Activated CD4-positive, alpha-beta memory T cell treated with anti-CD3 and anti-CD28 coated beads for 36 hours (primary cell): ENCODE data around the gene TMEM120B. TPM values are rescaled to one million over a fixed set of nuclear protein-coding genes. Genes with fewer than 3 reads are reported as not detected.
"Not testable (repeated sequence)": the region's sequence is repeated elsewhere in the genome, so short reads cannot be mapped to it uniquely, and the experiment has no call there.

ENCODE experiments used
- CTCF ChIA-PET: fragments of 350-600 bp; sonication (Branson Sonifier 250); formaldehyde crosslinking; loops from one replicate; lab custom pipeline; 2021; ENCODE audit warnings: antibody characterized with exemption, inconsistent platforms; lab: Charles Lee
- POLR2A ChIA-PET: fragments of 350-600 bp; sonication (Branson Sonifier 250); formaldehyde crosslinking; loops from one replicate; lab custom pipeline; 2021; ENCODE audit warnings: antibody characterized with exemption; lab: Charles Lee
- DNase-seq: peaks from one replicate; pipeline ENCODE4 v3.0.0-alpha.2; 2020
- H3K27ac Mint-ChIP-seq: one replicate; pipeline ENCODE4 v1.8.0; 2021; ENCODE audit warnings: mixed read lengths
- H3K27me3 Mint-ChIP-seq: one replicate; pipeline ENCODE4 v1.8.0; 2021; ENCODE audit warnings: mixed read lengths
- H3K36me3 Mint-ChIP-seq: one replicate; pipeline ENCODE4 v1.8.0; 2021; ENCODE audit warnings: mixed read lengths
- H3K4me1 Mint-ChIP-seq: one replicate; pipeline ENCODE4 v1.8.0; 2021; ENCODE audit warnings: low read depth, mixed read lengths
- H3K4me3 Mint-ChIP-seq: one replicate; pipeline ENCODE4 v1.8.0; 2021; ENCODE audit warnings: mild to moderate bottlenecking, mixed read lengths
- H3K9me3 Mint-ChIP-seq: one replicate; pipeline ENCODE4 v1.8.0; 2021; ENCODE audit warnings: mixed read lengths
- intact Hi-C: fragments of 100-400 bp; cut with micrococcal nuclease; formaldehyde crosslinking; loops from one replicate; pipeline ENCODE4 v1.15.1; 2023
- total RNA-seq, 2 experiments: library from RNA; stranded (reverse); gene quantifications; one replicate each; pipeline ENCODE4 v1.2.3, GENCODE V29; 2021

TMEM120B gene
- total RNA-seq, 2 experiments from 2014 or later = 8.8 to 9.5 TPM

DNA sequence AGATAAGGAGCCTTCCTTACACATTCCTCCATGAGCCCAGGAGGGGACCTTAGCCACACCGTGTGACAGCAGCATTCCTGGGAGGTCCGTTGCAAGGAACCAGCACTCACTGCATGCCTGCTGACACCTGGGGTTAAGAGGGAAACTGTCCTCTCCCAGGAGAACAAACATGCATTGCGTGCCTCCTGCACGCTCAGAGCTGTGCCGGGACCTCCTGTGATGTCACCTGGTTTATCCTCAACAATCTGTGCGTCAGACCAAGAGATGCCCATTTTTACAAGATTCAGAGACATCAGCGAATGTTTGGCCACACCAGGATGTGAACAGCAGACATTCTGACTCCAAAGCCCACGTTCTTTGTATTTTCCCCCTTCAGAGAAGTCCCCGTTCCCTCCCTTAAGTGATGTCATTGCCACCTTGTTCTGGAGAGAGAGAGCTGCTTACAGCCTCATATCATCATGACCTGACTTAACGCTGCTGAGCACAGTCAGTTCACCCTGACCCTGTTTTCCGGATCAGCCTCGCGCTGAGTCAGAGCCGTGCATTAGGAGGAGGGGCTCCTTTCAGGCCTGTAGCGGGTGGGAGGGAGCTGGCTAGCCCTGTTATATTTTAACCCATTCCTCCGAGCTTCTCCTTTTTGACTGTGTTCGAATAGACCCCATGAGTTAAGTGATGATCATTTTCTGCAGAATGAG is 36.2 kb downstream of the TMEM120B start:
- H3K9me3 Mint-ChIP-seq = no peaks in the 10 kb centered on the region
- H3K4me1 Mint-ChIP-seq = peaks cover 3% of the 10 kb centered on the region
- ChIA-PET POLR2A (interaction anchor here (0.5 to 0.7 kb wide), 2 partner anchors 37 to 91 kb away, joined by 3 read pairs; no protein-coding TSS in a partner anchor), CTCF (no interaction called here)
- no peaks in the 10 kb centered on the region for H3K27me3 Mint-ChIP-seq
- peak; percentile 39 for DNase-seq
- no peak overlapping the region for H3K4me3 Mint-ChIP-seq
- no peak overlapping the region for H3K27ac Mint-ChIP-seq
- intact Hi-C loops = no loop called here
- peaks cover 7% of the 10 kb centered on the region for H3K36me3 Mint-ChIP-seq

GRCh38 chr12:121749267-121749666 is 36.7 kb downstream of the TMEM120B start:
- H3K36me3 Mint-ChIP-seq = peaks cover 5% of the 10 kb centered on the region
- ChIA-PET POLR2A (no interaction called here), CTCF (no interaction called here)
- no peak for DNase-seq
- H3K27ac Mint-ChIP-seq = no peak overlapping the region
- intact Hi-C loops = no loop called here
- no peaks in the 10 kb centered on the region for H3K9me3 Mint-ChIP-seq
- peaks cover 3% of the 10 kb centered on the region for H3K4me1 Mint-ChIP-seq
- H3K27me3 Mint-ChIP-seq = no peaks in the 10 kb centered on the region
- no peak overlapping the region for H3K4me3 Mint-ChIP-seq

DNA sequence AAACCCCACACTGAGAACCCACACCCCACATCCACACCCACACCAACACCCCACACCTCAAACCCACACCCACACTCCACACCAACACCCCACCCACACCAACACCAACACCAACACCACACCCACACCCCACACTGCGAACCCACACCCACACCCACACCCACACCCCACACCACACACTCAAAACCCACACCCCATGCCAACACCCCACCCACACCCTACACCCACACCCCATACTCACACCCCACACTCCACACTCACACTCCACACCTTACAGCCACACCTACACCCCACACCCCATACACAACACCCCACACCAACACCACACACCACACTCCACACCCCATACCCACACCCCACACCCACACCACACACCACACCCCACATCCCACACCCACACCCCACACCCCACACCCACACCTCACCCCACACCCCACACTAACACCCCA is 38.0 kb downstream of the TMEM120B start:
- Mint-ChIP-seq H3K4me3 (no peak overlapping the region), H3K9me3 (no peaks in the 10 kb centered on the region), H3K36me3 (peaks cover 5% of the 10 kb centered on the region), H3K4me1 (peaks cover 3% of the 10 kb centered on the region), H3K27ac (no peak overlapping the region), H3K27me3 (no peaks in the 10 kb centered on the region)
- DNase-seq = no peak
- POLR2A ChIA-PET = no interaction called here
- CTCF ChIA-PET = no interaction called here
- intact Hi-C loops = no loop called here

DNA sequence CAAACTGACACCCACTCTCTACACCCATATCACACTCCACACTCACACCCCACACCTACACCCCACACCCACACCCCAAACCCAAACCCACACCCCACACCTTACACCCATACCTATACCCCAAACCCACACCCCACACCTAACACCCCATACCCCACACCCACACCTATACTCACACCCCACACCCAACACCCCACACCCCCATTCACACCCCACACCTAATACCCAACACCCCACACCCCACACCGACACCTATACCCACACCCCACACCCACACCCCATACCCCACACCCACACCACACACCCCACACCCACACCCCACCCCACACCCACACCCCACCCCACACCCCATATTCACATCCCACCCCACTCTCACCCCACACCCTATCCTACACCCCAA is 38.5 kb downstream of the TMEM120B start:
- DNase-seq = no peak
- H3K4me3 Mint-ChIP-seq = no peak overlapping the region
- H3K9me3 Mint-ChIP-seq = no peaks in the 10 kb centered on the region
- ChIA-PET POLR2A (no interaction called here), CTCF (no interaction called here)
- intact Hi-C loops = no loop called here
- H3K27ac Mint-ChIP-seq = no peak overlapping the region
- peaks cover 6% of the 10 kb centered on the region for H3K4me1 Mint-ChIP-seq
- peaks cover 5% of the 10 kb centered on the region for H3K36me3 Mint-ChIP-seq
- H3K27me3 Mint-ChIP-seq = no peaks in the 10 kb centered on the region

DNA sequence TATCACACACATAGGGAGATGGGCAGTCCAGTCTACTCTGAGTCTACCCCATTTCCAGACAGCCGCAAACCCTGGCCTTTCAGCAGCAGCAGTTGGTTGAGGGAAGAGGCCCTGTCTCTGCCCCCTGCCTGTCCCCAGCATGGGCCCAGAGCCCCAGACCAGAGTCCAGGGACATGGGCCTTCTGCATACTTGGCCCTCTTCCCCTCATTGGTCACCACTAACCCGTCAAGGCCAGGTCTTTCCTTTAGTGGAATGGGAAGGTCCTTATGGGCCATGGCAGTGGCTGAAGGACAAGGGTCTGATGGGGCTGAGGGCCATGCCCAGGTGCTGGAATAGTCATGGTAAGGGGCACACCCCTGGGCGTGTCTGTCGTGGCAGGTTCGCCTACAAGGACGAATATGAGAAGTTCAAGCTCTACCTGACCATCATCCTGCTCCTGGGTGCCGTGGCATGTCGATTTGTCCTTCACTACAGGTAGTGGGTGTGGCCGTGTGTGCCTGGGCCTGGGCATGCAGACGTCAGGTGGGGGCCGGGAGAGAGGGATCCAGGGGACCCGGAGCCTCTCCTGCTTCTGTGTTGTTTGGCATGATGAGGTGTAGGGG is 39.3 kb downstream of the TMEM120B start:
- intact Hi-C loops = no loop called here
- no peak for DNase-seq
- no peak overlapping the region for H3K27ac Mint-ChIP-seq
- POLR2A ChIA-PET = no interaction called here
- peaks cover 14% of the 10 kb centered on the region for H3K4me1 Mint-ChIP-seq
- no peak overlapping the region for H3K4me3 Mint-ChIP-seq
- peaks cover 5% of the 10 kb centered on the region for H3K36me3 Mint-ChIP-seq
- no peaks in the 10 kb centered on the region for H3K9me3 Mint-ChIP-seq
- CTCF ChIA-PET = no interaction called here
- H3K27me3 Mint-ChIP-seq = no peaks in the 10 kb centered on the region

- peaks cover 5% of the 10 kb centered on the region for H3K36me3 Mint-ChIP-seq
- H3K4me1 Mint-ChIP-seq = peaks cover 15% of the 10 kb centered on the region
- ChIA-PET POLR2A (no interaction called here), CTCF (interaction anchor here (1.5 kb wide), 1 partner anchor 23 kb away, joined by 3 read pairs; no protein-coding TSS in a partner anchor)
- H3K4me3 Mint-ChIP-seq = no peak overlapping the region
- intact Hi-C loops = no loop called here
- H3K27ac Mint-ChIP-seq = no peak overlapping the region
- H3K27me3 Mint-ChIP-seq = no peaks in the 10 kb centered on the region
- H3K9me3 Mint-ChIP-seq = no peaks in the 10 kb centered on the region
- no peak for DNase-seq
Measured at GRCh38 chr12:121753844-121754264, 41.3 kb downstream of the TMEM120B start.

- Mint-ChIP-seq H3K27ac (no peak overlapping the region), H3K9me3 (no peaks in the 10 kb centered on the region), H3K27me3 (no peaks in the 10 kb centered on the region), H3K36me3 (peaks cover 5% of the 10 kb centered on the region), H3K4me1 (peaks cover 15% of the 10 kb centered on the region), H3K4me3 (no peak overlapping the region)
- CTCF ChIA-PET = interaction anchor here (1.0 kb wide), 1 partner anchor 18 kb away, joined by 3 read pairs; no protein-coding TSS in a partner anchor
- intact Hi-C loops = no loop called here
- DNase-seq = no peak
- POLR2A ChIA-PET = no interaction called here
Measured at GRCh38 chr12:121754836-121755235, 42.3 kb downstream of the TMEM120B start.

DNA sequence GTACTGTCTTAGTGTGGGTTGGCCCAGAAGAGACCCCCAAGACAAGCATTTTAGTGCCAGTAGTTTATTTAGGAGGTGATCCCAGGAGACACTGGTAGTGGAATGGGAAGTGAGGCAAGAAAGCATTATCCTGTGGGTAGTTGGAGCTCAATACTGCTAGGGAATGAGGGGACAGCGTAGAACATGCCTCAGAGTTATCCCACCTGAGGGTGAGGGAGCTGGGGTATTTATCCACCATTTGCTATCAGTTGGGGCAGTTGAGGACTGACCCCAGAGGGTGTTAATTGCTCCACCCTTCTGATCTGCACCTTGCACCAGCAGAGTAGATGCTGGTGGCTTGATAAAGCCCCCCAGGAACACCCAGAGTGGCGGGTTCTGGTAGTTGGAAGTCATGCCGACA is 43.0 kb downstream of the TMEM120B start:
- no peak for DNase-seq
- CTCF ChIA-PET = interaction anchor here (1.2 to 2.4 kb wide), 2 partner anchors 17 to 39 kb away, joined by 3 to 9 read pairs; no protein-coding TSS in a partner anchor
- no peaks in the 10 kb centered on the region for H3K9me3 Mint-ChIP-seq
- H3K36me3 Mint-ChIP-seq = peaks cover 5% of the 10 kb centered on the region
- POLR2A ChIA-PET = no interaction called here
- no peak overlapping the region for H3K27ac Mint-ChIP-seq
- no peak overlapping the region for H3K4me3 Mint-ChIP-seq
- H3K4me1 Mint-ChIP-seq = peaks cover 12% of the 10 kb centered on the region
- no peaks in the 10 kb centered on the region for H3K27me3 Mint-ChIP-seq
- intact Hi-C loops = no loop called here

DNA sequence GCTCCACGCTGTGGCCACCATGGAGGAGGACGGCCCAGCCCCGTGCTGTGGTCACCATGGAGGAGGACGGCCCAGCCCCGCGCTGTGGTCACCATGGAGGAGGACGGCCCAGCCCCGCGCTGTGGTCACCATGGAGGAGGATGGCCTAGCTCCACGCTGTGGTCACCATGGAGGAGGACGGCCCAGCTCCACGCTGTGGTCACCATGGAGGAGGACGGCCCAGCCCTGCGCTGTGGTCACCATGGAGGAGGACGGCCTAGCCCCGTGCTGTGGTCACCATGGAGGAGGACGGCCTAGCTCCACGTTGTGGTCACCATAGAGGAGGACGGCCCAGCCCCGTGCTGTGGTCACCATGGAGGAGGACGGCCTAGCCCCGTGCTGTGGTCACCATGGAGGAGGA is 46.0 kb downstream of the TMEM120B start:
- CTCF ChIA-PET, H3K27ac Mint-ChIP-seq, H3K27me3 Mint-ChIP-seq, H3K4me3 Mint-ChIP-seq, H3K36me3 Mint-ChIP-seq, DNase-seq, intact Hi-C loops, H3K9me3 Mint-ChIP-seq, POLR2A ChIA-PET: not testable (repeated sequence)
- H3K4me1 Mint-ChIP-seq = peaks cover 12% of the 10 kb centered on the region

DNA sequence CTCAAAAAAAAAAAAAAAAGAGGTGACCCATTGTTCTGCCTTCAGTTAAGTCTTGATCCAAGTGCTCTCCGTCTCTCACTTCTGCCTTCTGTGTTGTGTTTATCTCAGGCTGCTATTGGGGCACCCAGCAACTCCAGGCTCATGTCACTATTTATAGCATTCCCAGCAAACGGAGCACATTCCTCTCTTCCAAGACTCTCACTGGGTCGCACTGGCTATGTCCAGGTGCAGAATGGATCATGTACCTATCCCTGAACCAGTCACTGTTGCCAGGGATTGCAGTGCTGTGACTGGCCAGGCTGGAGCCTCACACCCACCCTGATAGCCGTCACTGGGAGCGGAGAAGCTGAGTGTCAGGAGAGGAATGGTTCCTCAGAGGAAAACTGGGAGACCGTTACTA is 49.7 kb downstream of the TMEM120B start:
- H3K36me3 Mint-ChIP-seq = no peaks in the 10 kb centered on the region
- no peaks in the 10 kb centered on the region for H3K9me3 Mint-ChIP-seq
- no peaks in the 10 kb centered on the region for H3K27me3 Mint-ChIP-seq
- H3K4me1 Mint-ChIP-seq = no peaks in the 10 kb centered on the region
- ChIA-PET CTCF (interaction anchor here (0.6 kb wide), 1 partner anchor 32 kb away, joined by 3 read pairs; no protein-coding TSS in a partner anchor), POLR2A (no interaction called here)
- no peak overlapping the region for H3K27ac Mint-ChIP-seq
- intact Hi-C loops = no loop called here
- H3K4me3 Mint-ChIP-seq = no peak overlapping the region
- DNase-seq = no peak

DNA sequence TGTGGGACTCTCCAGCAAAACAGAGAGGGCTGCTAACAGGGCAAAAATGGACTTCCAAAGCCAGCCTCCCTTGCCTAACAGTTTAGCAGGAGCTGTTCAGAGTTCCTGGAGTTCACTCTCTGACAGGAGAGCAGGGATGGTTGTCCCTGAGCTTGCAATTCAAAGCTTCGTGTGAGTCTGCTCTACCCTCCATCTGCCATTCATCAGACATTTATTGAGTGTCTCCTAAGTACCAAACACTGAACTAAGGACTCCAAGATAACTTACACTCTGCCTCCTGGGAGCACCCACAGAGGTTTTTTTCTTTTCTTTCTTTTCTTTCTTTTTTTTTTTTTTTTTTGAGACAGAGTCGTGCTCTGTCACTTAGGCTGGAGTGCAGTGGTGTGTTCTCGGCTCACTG is 52.3 kb downstream of the TMEM120B start:
- intact Hi-C loops = no loop called here
- no peak overlapping the region for H3K27ac Mint-ChIP-seq
- no peaks in the 10 kb centered on the region for H3K4me1 Mint-ChIP-seq
- DNase-seq = no peak
- CTCF ChIA-PET = interaction anchor here (1.3 to 1.5 kb wide), 2 partner anchors 12 to 29 kb away, joined by 3 to 5 read pairs; partner anchors contain the start of gene RHOF
- H3K36me3 Mint-ChIP-seq = no peaks in the 10 kb centered on the region
- POLR2A ChIA-PET = no interaction called here
- no peaks in the 10 kb centered on the region for H3K27me3 Mint-ChIP-seq
- H3K4me3 Mint-ChIP-seq = no peak overlapping the region
- H3K9me3 Mint-ChIP-seq = no peaks in the 10 kb centered on the region

DNA sequence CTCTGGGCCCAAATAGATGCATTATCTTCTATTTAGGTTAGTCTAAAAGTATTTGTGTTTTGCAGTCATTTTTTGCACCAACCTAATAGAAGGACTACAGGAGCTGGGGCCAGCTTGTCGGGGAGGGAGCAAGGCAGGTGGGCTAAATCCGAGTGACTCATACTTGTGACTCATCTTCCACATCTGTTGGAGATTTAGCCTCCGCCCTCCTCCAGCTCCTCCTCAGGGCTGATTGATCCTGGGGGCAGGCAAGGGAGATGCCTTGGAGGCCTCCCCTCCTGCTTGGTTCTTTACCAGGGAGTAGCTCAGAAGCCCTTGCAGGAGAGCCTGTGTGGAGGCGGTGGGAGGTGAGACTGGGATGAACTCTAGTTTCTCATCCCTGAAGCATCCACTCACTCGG is 53.0 kb downstream of the TMEM120B start:
- no peak for DNase-seq
- H3K4me3 Mint-ChIP-seq = no peak overlapping the region
- no peaks in the 10 kb centered on the region for H3K4me1 Mint-ChIP-seq
- H3K36me3 Mint-ChIP-seq = no peaks in the 10 kb centered on the region
- no peaks in the 10 kb centered on the region for H3K9me3 Mint-ChIP-seq
- ChIA-PET POLR2A (no interaction called here), CTCF (no interaction called here)
- H3K27me3 Mint-ChIP-seq = no peaks in the 10 kb centered on the region
- no peak overlapping the region for H3K27ac Mint-ChIP-seq
- intact Hi-C loops = no loop called here
